AG10803 (cell line): Measurements from ENCODE around the gene CIROP.

Source experiments
- DNase-seq: peaks from one replicate; pipeline ENCODE4 v3.0.0; 2010; ENCODE audit warnings: low read depth
- H3K4me3 ChIP-seq: 2 replicates; pipeline ENCODE4 v1.5.1; 2011; ENCODE audit warnings: mild to moderate bottlenecking, low read length, control low read depth
- CTCF ChIP-seq: conservative IDR thresholded peaks from 2 replicates; pipeline ENCODE4 v1.5.1; 2011; ENCODE audit warnings: mild to moderate bottlenecking, low read length, control low read depth, inconsistent platforms

Gene CIROP

GRCh38 chr14:23146980-23147379, 42.2 kb upstream of the CIROP start:
- no peak overlapping the region for H3K4me3 ChIP-seq
- DNase-seq: no peak
- no peak for TF ChIP-seq CTCF

GRCh38 chr14:23146351-23146910, 41.6 kb upstream of the CIROP start:
- TF ChIP-seq CTCF: no peak
- H3K4me3 ChIP-seq: no peak overlapping the region
- DNase-seq: no peak

- peak; percentile 17 for DNase-seq
- TF ChIP-seq CTCF: no peak
Observed at GRCh38 chr14:23145794-23146350, 41.1 kb upstream of the CIROP start.

GRCh38 chr14:23143911-23144310, 39.1 kb upstream of the CIROP start:
- no peak for DNase-seq
- no peak overlapping the region for H3K4me3 ChIP-seq
- TF ChIP-seq CTCF: no peak

More at GRCh38 chr14:23145794-23146350, 41.1 kb upstream of the CIROP start:
- H3K4me3 ChIP-seq: no peak overlapping the region

- DNase-seq: no peak
- no peak for TF ChIP-seq CTCF
Observed at GRCh38 chr14:23142826-23143225, 38.0 kb upstream of the CIROP start.

GRCh38 chr14:23141706-23142444, 37.1 kb upstream of the CIROP start:
- no peak for TF ChIP-seq CTCF
- H3K4me3 ChIP-seq: no peak overlapping the region
- peak; percentile 88 for DNase-seq

More at GRCh38 chr14:23142826-23143225, 38.0 kb upstream of the CIROP start:
- H3K4me3 ChIP-seq: no peak overlapping the region

- H3K4me3 ChIP-seq: no peak overlapping the region
- no peak for TF ChIP-seq CTCF
- no peak for DNase-seq
Observed at GRCh38 chr14:23140371-23140770, 35.6 kb upstream of the CIROP start.
